ENCODE results near the gene KRT80. TPM values are rescaled to one million over a fixed set of nuclear protein-coding genes. Genes with fewer than 3 reads are reported as not detected.

KRT80 gene
- total RNA-seq, 1 donor from 2014 or later = not detected

DNA sequence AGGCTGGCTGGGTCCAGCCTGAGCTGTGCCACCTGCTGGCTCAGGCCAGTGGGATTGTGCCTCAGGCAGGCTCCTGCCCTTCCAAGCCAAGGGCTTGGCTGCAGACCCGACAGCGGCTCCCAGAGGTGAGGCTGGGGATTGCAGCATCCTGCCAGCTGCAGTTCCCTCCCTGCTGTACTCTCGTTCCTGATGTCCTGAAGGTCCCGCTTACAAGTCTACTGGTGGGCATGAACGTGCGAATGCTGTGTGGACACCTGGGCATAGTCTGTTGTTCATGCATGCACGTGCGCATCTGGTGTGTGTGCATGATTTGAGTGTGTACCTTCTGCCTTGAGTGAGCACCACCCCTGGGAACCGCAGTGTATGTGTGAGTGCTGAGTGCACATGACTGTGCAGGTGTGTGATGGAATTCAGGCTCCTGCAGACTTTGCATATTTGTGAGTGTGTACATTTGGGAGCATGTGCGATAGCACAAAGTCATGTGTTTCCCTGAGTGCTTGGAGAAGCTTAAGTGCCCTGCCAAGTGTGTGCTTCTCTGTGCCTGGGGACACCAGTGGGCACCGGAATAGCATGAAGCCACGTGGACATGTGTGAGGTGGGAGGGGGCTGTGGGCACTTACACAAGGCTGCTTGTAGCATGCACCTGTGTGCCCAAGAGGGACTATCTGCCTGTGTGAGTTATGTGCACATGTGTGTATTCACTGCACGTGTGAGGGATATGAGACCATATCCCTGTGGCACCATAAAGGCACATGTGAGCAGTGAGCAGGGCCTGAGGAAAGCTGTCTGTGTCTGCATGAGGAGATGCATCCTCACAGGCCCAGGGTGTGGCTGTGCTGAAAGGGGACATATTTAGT is 22.0 kb upstream of the KRT80 start:
- Mint-ChIP-seq H3K4me3 (no peak overlapping the region), H3K9me3 (no peaks in the 10 kb centered on the region), H3K36me3 (ENCODE audit: low read depth) (no peaks in the 10 kb centered on the region), H3K27me3 (ENCODE audit: insufficient read depth) (peaks cover 18% of the 10 kb centered on the region), H3K27ac (peak overlapping the region; percentile 9), H3K4me1 (ENCODE audit: low read depth) (no peaks in the 10 kb centered on the region)
- intact Hi-C loops (cut with micrococcal nuclease) = no loop called here
- peak; percentile 52 for DNase-seq (ENCODE audit: low spot score)

DNA sequence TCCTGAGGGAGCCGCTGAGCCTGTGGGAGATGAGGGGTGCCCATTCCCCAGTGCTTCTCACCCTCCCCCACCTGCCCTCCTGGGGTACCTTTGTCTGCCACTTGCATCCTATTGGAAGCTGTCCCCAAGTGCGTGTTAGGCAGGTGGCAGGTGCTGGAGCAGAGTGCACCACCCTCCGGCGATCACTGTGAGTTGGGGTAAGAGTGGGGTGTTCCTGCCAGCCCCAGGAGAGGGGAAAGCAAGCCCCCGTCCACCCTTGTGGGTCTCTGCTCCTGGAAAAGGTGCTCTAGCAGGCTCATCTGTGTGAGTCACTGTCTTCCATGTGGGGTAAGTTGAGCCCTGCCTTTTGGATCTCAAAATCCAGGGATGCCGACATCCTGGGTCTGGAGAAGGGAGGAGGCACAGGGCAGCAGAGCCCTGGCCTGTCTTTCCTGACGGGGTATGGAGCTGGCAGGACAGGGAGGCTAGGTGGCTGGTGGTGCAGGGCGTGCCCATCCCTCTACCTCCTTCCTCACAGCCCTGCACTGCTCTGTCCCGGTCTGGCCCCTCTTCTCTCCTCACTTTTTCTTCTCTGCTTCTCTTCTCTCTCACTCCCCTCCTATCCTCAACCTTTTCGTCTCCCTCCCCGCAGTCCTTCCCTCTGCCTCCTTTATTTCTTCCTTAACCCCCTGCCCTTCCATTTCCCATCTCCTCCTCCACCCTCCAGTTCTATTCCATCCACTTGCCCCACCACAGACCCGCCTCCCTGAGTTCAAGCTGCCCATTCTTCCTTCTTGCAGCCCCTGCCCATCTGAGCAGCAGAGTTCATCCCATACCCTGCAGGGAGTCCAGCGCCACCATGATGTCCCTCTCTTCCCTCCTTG is 21.1 kb upstream of the KRT80 start:
- intact Hi-C loops (cut with micrococcal nuclease) = no loop called here
- H3K36me3 Mint-ChIP-seq (ENCODE audit: low read depth) = no peaks in the 10 kb centered on the region
- no peak overlapping the region for H3K27ac Mint-ChIP-seq
- no peaks in the 10 kb centered on the region for H3K4me1 Mint-ChIP-seq (ENCODE audit: low read depth)
- H3K4me3 Mint-ChIP-seq = no peak overlapping the region
- no peak for DNase-seq (ENCODE audit: low spot score)
- H3K27me3 Mint-ChIP-seq (ENCODE audit: insufficient read depth) = peaks cover 19% of the 10 kb centered on the region
- H3K9me3 Mint-ChIP-seq = no peaks in the 10 kb centered on the region

DNA sequence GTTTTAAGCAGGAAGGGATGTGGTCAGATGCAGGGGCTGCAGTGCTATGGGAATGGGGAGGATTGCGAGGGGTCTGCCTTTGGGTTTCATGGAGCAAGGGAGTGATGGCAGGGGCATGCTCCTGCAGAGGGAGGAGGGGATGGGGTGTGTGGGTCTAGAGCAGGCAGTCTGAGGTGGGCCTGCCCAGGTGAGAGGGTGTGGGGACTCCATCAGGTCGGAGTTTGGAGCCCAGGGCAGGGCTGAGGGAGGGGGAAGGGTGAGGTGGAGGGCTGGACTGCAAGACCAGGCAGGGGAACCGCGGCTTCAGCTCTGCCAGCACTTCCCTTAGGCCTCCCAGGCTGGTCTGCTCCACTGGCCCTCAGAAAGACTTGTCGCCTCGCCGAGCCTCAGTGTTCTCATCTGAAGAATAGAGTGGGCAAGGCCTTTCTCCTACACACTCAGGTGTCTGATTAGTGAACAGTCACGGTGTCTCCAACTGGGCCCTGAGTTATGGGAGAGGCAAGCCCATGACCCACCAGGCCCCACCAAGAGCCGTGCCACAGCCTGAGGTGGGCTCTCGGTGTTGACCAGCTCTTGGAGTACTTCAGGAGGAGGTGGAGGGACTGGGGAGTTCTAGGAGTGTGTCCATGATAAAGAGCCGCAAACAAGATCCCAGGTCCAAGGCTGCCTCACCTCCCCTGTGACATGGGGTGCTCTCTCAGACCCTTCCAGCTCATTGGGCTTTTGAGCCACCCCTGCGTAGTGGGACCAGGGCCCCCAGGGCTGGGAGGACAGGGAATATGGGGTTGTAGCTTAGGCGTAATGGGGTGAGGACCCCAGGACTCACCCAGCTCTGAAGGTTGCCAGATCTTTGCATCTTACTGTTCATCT is 20.1 kb upstream of the KRT80 start:
- Mint-ChIP-seq H3K27ac (no peak overlapping the region), H3K9me3 (no peaks in the 10 kb centered on the region), H3K27me3 (ENCODE audit: insufficient read depth) (peaks cover 17% of the 10 kb centered on the region), H3K4me1 (ENCODE audit: low read depth) (no peaks in the 10 kb centered on the region), H3K36me3 (ENCODE audit: low read depth) (no peaks in the 10 kb centered on the region), H3K4me3 (no peak overlapping the region)
- no peak for DNase-seq (ENCODE audit: low spot score)
- intact Hi-C loops (cut with micrococcal nuclease) = no loop called here

DNA sequence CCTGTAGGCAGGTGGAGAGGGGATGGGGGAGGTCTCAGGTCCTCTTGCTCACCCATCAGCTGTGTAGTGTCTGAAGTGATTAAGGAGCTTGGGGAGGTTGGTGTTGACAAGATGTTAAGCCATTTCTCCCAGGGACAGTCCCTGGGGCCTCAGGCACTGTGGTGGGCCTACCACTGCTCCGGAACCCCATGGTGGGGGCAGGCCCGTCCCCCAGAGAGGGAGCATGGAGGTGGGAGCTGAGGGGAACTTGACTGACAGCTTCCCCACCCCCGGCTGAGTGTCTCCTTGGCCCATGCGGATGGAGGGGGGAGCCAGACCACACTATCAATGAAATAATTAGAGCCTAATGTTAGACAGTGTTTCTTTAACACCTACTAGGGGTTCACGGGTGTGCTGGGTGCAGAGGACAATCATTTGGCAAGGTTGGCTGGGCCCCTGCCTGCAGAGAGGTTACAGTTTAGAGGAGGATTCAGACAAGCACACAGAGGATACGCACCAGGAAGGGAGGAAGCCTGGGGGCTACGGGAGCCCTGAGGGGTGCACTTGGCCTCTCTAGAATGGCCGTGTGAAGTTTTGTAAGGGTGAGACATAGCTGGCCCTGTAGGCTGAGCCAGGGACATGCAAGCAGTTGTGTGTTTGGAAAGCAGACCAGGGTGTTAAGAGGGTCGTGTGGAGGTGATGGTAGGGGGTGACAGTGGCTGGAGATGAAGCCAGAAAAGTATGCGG is 19.3 kb upstream of the KRT80 start:
- H3K36me3 Mint-ChIP-seq (ENCODE audit: low read depth) = no peaks in the 10 kb centered on the region
- no peak for DNase-seq (ENCODE audit: low spot score)
- H3K27me3 Mint-ChIP-seq (ENCODE audit: insufficient read depth) = peaks cover 16% of the 10 kb centered on the region
- no peak overlapping the region for H3K27ac Mint-ChIP-seq
- H3K4me1 Mint-ChIP-seq (ENCODE audit: low read depth) = no peaks in the 10 kb centered on the region
- no peaks in the 10 kb centered on the region for H3K9me3 Mint-ChIP-seq
- no peak overlapping the region for H3K4me3 Mint-ChIP-seq
- intact Hi-C loops (cut with micrococcal nuclease) = no loop called here

DNA sequence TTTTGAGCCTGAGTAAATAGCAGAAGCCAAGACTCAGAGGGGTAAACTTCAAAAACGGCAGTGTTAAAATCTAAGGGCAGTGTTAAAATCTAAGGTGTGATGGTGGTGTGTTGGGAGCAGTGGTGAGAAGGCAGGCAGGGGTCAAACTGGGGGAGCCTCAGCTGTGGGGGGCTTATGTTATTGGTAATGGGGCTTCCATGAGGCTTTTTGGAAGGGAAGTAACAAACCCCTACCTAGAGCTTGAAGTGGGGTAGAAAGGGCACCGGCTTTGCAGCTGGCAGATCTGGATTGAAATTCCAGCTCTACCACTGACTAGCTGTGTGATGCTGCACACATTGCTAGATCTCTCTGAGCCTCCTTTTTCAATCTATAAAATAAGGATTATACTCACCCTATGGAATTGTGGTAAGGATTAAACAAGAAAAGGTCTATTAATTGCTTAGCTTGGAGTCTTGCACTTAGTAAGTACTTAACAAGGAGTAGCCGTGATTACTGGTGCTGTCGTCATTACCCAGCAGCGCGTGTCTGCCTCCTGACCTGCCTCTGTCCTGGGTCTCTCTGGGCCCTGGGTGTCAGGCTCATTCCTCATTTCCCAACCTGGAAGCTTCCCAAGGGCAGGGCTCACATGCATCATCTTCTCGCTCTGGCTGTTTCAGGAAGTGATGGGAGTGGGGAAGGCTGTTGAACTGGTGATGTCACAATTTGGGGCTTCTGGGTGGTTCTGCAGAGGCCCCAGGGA is 18.5 kb upstream of the KRT80 start:
- peaks cover 13% of the 10 kb centered on the region for H3K27me3 Mint-ChIP-seq (ENCODE audit: insufficient read depth)
- intact Hi-C loops (cut with micrococcal nuclease) = no loop called here
- no peak for DNase-seq (ENCODE audit: low spot score)
- no peaks in the 10 kb centered on the region for H3K4me1 Mint-ChIP-seq (ENCODE audit: low read depth)
- H3K27ac Mint-ChIP-seq = no peak overlapping the region
- no peaks in the 10 kb centered on the region for H3K36me3 Mint-ChIP-seq (ENCODE audit: low read depth)
- no peak overlapping the region for H3K4me3 Mint-ChIP-seq
- H3K9me3 Mint-ChIP-seq = no peaks in the 10 kb centered on the region

DNA sequence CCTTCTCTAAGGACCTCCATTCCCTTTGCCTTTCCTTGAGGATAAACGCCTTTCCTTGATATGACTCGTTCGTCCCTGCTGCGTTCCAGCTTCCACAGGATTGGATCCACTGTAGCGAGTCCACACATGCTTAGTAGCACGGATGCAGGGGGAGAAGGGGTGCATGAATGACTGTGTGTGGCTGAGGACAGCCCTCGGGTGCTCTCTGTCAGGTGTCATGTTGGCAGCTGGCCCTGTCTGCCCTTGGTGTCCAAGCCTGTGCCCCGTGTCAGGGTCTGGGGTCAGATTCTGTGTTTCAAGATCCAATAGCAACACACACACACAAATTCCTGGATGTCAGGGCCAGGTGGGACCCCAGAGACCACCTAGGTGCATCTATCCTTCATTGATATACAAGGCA is 17.5 kb upstream of the KRT80 start:
- Mint-ChIP-seq H3K27ac (no peak overlapping the region), H3K36me3 (ENCODE audit: low read depth) (no peaks in the 10 kb centered on the region)

DNA sequence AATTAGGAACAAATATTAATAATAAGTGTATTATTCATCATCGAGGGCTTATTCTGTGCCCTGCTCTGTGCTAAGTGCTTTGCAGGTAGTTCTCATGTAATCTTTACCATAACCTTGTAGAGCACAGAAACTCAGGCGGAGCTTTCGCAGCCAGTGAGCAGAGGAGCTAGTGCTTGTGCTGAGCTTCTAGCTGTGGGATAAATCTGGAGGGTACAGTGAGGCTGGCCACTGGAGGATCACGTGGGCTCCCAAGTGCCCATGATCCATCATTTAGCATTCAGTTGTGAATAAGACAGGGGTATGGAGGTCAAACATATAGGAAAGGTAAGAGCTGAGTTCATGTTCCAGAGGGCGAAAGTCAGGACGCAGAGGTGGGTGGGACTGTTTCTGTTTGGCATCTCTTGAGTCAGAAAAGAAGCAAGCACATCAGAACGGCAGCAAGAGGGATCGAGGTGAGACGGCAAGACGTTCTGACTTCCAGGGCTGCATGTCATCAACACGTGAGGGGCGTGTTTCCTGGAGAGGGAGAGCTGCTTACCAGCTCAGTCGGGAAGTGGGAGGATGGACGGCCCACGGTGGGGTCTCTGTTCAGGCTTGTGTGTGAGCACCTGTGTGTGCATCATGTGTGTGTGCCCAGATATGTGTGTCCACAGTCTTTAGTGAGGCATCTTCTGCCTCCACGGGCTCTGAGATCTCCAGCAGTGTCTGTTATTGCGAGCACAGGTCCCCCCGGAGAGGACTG is 16.8 kb upstream of the KRT80 start:
- peaks cover 9% of the 10 kb centered on the region for H3K27me3 Mint-ChIP-seq (ENCODE audit: insufficient read depth)
- no peaks in the 10 kb centered on the region for H3K9me3 Mint-ChIP-seq
- no peak for DNase-seq (ENCODE audit: low spot score)
- H3K27ac Mint-ChIP-seq = no peak overlapping the region
- no peaks in the 10 kb centered on the region for H3K4me1 Mint-ChIP-seq (ENCODE audit: low read depth)
- H3K4me3 Mint-ChIP-seq = no peak overlapping the region
- H3K36me3 Mint-ChIP-seq (ENCODE audit: low read depth) = no peaks in the 10 kb centered on the region
- intact Hi-C loops (cut with micrococcal nuclease) = no loop called here

More for the DNA sequence above, 17.5 kb upstream of the KRT80 start:
- DNase-seq (ENCODE audit: low spot score) = no peak
- Mint-ChIP-seq H3K4me3 (no peak overlapping the region), H3K27me3 (ENCODE audit: insufficient read depth) (peaks cover 9% of the 10 kb centered on the region), H3K4me1 (ENCODE audit: low read depth) (no peaks in the 10 kb centered on the region), H3K9me3 (no peaks in the 10 kb centered on the region)
- intact Hi-C loops (cut with micrococcal nuclease) = no loop called here

DNA sequence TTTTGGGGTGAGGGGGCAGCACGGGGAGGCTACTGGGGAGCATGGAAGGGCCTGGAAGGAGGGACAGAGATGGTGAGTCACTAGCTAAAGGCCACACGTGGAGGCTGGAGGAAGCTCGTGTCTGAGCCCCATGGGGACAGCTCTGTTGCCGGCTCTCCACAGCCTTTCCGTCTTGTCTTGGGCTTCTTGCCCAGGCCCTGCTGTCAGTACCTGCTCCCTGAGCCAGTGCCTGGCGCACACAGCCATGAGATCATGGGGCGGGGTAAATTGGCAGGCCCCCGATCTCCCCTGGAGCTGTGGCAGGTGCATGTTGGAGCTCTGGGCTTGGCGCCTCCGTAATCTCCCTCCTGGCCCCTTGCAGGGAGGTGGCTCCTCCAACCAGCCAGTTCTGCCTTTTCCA is 16.1 kb upstream of the KRT80 start:
- peaks cover 8% of the 10 kb centered on the region for H3K27me3 Mint-ChIP-seq (ENCODE audit: insufficient read depth)
- intact Hi-C loops (cut with micrococcal nuclease) = no loop called here
- no peaks in the 10 kb centered on the region for H3K9me3 Mint-ChIP-seq
- H3K4me3 Mint-ChIP-seq = no peak overlapping the region
- peaks cover 4% of the 10 kb centered on the region for H3K4me1 Mint-ChIP-seq (ENCODE audit: low read depth)
- no peak overlapping the region for H3K27ac Mint-ChIP-seq
- DNase-seq (ENCODE audit: low spot score) = no peak
- H3K36me3 Mint-ChIP-seq (ENCODE audit: low read depth) = no peaks in the 10 kb centered on the region

DNA sequence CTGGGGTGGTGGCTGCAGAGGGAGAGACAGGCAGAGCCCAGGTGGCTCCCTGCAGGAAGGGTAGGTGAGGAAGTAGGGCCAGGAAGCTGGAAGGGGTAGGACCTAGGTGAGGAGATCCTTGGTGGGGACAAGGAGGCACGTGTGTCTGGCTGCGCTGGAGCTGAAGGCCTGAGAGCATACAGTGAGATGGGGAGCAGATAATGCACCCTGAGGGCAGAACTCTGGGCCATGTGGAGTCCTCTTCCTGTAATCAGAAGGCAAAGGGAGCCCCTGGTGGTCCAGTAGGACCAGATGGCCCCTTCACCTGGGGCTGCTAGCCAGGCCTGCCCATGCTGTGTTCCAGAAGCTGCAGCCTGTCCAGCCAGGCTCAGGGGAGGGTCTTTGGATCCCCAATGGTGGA is 15.3 kb upstream of the KRT80 start:
- Mint-ChIP-seq H3K9me3 (no peaks in the 10 kb centered on the region), H3K4me1 (ENCODE audit: low read depth) (peaks cover 6% of the 10 kb centered on the region), H3K36me3 (ENCODE audit: low read depth) (no peaks in the 10 kb centered on the region), H3K27ac (no peak overlapping the region), H3K27me3 (ENCODE audit: insufficient read depth) (peaks cover 8% of the 10 kb centered on the region), H3K4me3 (no peak overlapping the region)
- intact Hi-C loops (cut with micrococcal nuclease) = no loop called here
- DNase-seq (ENCODE audit: low spot score) = no peak

DNA sequence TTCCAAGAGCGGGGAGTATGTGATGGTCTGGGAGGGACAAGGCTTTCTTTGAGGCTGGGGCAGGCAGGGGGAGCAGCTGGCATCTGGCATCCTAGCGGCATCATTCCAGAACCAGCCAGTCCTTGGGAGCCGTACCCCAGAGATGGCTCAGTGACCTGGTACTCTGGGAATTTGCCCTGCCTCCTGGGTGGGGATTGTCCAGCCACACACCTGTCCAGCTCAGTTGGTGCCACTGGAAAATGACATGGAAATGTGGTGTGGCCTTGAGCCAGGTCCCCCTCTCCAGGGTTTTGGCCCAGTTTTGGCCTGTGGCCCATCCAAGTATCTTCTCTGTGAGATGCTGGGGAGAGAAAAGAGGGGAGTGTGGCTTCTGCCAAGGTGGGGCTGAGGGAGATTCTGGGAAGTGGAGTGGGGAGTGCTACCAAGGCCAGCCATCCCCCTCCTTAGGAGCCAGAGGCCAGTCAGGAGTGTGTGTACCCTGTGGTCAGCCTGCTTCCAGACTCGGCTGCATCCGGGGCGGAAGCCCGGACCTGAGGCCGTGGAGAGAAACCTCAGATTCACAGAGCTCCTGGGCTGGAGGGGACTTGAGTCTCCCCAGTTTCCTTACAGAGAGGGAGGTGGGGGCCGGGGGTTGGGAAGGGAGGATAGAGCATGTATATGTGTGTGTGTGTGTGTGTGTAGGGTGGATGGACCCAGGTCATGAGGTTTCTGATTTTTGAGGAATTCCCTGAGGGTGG is 14.7 kb upstream of the KRT80 start:
- H3K4me1 Mint-ChIP-seq (ENCODE audit: low read depth) = peaks cover 6% of the 10 kb centered on the region
- H3K9me3 Mint-ChIP-seq = no peaks in the 10 kb centered on the region
- H3K4me3 Mint-ChIP-seq = no peak overlapping the region
- no peak overlapping the region for H3K27ac Mint-ChIP-seq
- no peak for DNase-seq (ENCODE audit: low spot score)
- no peaks in the 10 kb centered on the region for H3K36me3 Mint-ChIP-seq (ENCODE audit: low read depth)
- intact Hi-C loops (cut with micrococcal nuclease) = no loop called here
- peaks cover 7% of the 10 kb centered on the region for H3K27me3 Mint-ChIP-seq (ENCODE audit: insufficient read depth)
